CD14-positive monocyte (primary cell): ENCODE data around the gene CD81. TPM values are rescaled to one million over a fixed set of nuclear protein-coding genes. Genes with fewer than 3 reads are reported as not detected.

ENCODE experiments used
- DNase-seq, 3 donors: peaks; one replicate each; pipeline ENCODE4 v3.0.0-alpha.2; 2011 to 2022
- H2AFZ ChIP-seq: 2 replicates; pipeline ENCODE4 v1.6.0; 2012; ENCODE audit warnings: mild to moderate bottlenecking, low read depth, low read length, inconsistent platforms; ENCODE audit not compliant: insufficient read depth, poor library complexity, severe bottlenecking
- H3K27ac ChIP-seq, 2 donors: 1 replicate in 1 of 2; 2 replicates in 1 of 2; pipeline ENCODE4 v1.5.1; 2012 to 2013; ENCODE audit warnings: low read length in 2 of 2, control low read depth in 1 of 2, inconsistent platforms in 1 of 2, low read depth in 1 of 2, mild to moderate bottlenecking in 1 of 2
- H3K27me3 ChIP-seq, 2 donors: one replicate each; pipeline versions ENCODE4 v1.6.0 to v1.6.1; 2011 to 2013; ENCODE audit warnings: low read length in 2 of 2; ENCODE audit not compliant: control insufficient read depth in 2 of 2, insufficient read depth in 2 of 2
- H3K36me3 ChIP-seq, 2 donors: replicated peaks in 1 of 2; 1 replicate in 1 of 2; 2 replicates in 1 of 2; pipeline versions ENCODE4 v1.5.1 to v1.6.1; 2012 to 2013; ENCODE audit warnings: low read length in 2 of 2, control low read depth in 1 of 2, inconsistent platforms in 1 of 2, mild to moderate bottlenecking in 1 of 2; ENCODE audit not compliant: insufficient read depth in 2 of 2, control insufficient read depth in 1 of 2
- H3K4me1 ChIP-seq, 2 donors: 1 replicate in 1 of 2; 2 replicates in 1 of 2; pipeline versions ENCODE4 v1.5.1 to v1.6.1; 2012 to 2013; ENCODE audit warnings: low read length in 2 of 2, control low read depth in 1 of 2, inconsistent platforms in 1 of 2, mild to moderate bottlenecking in 1 of 2, moderate library complexity in 1 of 2; ENCODE audit not compliant: insufficient read depth in 2 of 2, control insufficient read depth in 1 of 2
- H3K4me2 ChIP-seq: replicated peaks from 2 replicates; pipeline ENCODE3; 2012; ENCODE audit warnings: low read length, moderate library complexity, mild to moderate bottlenecking; ENCODE audit not compliant: poor library complexity, severe bottlenecking; ENCODE audit errors: extremely low read depth
- H3K4me3 ChIP-seq, 3 experiments: fragments of 200-600 bp in 1 of 3; sonication (generic) in 1 of 3; replicated peaks in 1 of 3; 1 replicate in 2 of 3; 2 replicates in 1 of 3; pipeline ENCODE4 v1.5.1; 2011 to 2013; ENCODE audit warnings: low read length in 3 of 3, mild to moderate bottlenecking in 3 of 3, control low read depth in 2 of 3, low read depth in 2 of 3, inconsistent platforms in 1 of 3, moderate library complexity in 1 of 3
- H3K79me2 ChIP-seq: 2 replicates; pipeline ENCODE4 v1.6.0; 2012; ENCODE audit warnings: mild to moderate bottlenecking, control low read depth, inconsistent platforms, low read length, moderate library complexity; ENCODE audit not compliant: insufficient read depth
- H3K9ac ChIP-seq: 2 replicates; pipeline ENCODE4 v1.6.0; 2017; ENCODE audit warnings: low read length, mild to moderate bottlenecking; ENCODE audit not compliant: insufficient read depth, poor library complexity, severe bottlenecking
- H3K9me3 ChIP-seq, 2 donors: replicated peaks in 1 of 2; 1 replicate in 1 of 2; 2 replicates in 1 of 2; pipeline versions ENCODE4 v1.5.1 to v1.6.1; 2012 to 2013; ENCODE audit warnings: low read length in 2 of 2, control low read depth in 1 of 2; ENCODE audit not compliant: control insufficient read depth in 1 of 2, insufficient read depth in 1 of 2
- H4K20me1 ChIP-seq: 2 replicates; pipeline ENCODE4 v1.6.0; 2012; ENCODE audit warnings: mild to moderate bottlenecking, low read length, control low read depth, moderate library complexity; ENCODE audit not compliant: insufficient read depth
- H3K27ac Mint-ChIP-seq, 7 donors: one replicate each; pipeline ENCODE4 v1.8.0; 2020; ENCODE audit warnings: mild to moderate bottlenecking in 7 of 7, mixed read lengths in 7 of 7, moderate library complexity in 6 of 7, inconsistent platforms in 2 of 7
- H3K27me3 Mint-ChIP-seq, 3 donors: one replicate each; pipeline ENCODE4 v1.8.0; 2021 to 2022; ENCODE audit warnings: low read depth in 3 of 3, mild to moderate bottlenecking in 3 of 3, mixed read lengths in 3 of 3, moderate library complexity in 3 of 3, inconsistent platforms in 1 of 3
- H3K36me3 Mint-ChIP-seq, 2 donors: one replicate each; pipeline ENCODE4 v1.8.0; 2020; ENCODE audit warnings: mixed read lengths in 2 of 2, inconsistent platforms in 1 of 2, mild to moderate bottlenecking in 1 of 2
- H3K4me1 Mint-ChIP-seq: one replicate; pipeline ENCODE4 v1.8.0; 2020; ENCODE audit warnings: mild to moderate bottlenecking, mixed read lengths
- H3K4me3 Mint-ChIP-seq, 2 donors: one replicate each; pipeline ENCODE4 v1.8.0; 2020; ENCODE audit warnings: mild to moderate bottlenecking in 2 of 2, mixed read lengths in 2 of 2, moderate library complexity in 1 of 2
- H3K9me3 Mint-ChIP-seq, 7 donors: one replicate each; pipeline ENCODE4 v1.8.0; 2020 to 2022; ENCODE audit warnings: mixed read lengths in 7 of 7, mild to moderate bottlenecking in 6 of 7, moderate library complexity in 6 of 7, inconsistent platforms in 2 of 7
- CTCF ChIP-seq: fragments of 200-600 bp; IDR thresholded peaks from one replicate; pipeline ENCODE4 v1.8.0; 2022; ENCODE audit warnings: antibody characterized with exemption, mild to moderate bottlenecking
- WGBS: methylation state at CpG from one replicate; pipeline ENCODE4 v1.1.5; 2013; ENCODE audit warnings: missing lambda C conversion rate; ENCODE audit not compliant: insufficient coverage; 5-methylcytosine and 5-hydroxymethylcytosine counted together
- intact Hi-C, 2 donors: fragments of 100-400 bp; cut with micrococcal nuclease; formaldehyde crosslinking; loops; one replicate each; pipeline versions ENCODE4 v1.15.0 to v1.15.1; 2023
- polyA plus RNA-seq, 3 donors: library from polyadenylated mRNA; depleted of rRNA in 1 of 3; unstranded in 2 of 3; stranded (reverse) in 1 of 3; fragments of 300-500 nt in 2 of 3; fragments of >200 nt in 1 of 3; fragmentation: Illumina TruSeq in 2 of 3; gene quantifications; 1 replicate in 2 of 3; 2 replicates in 1 of 3; pipeline ENCODE4 v1.2.3, GENCODE V29; 2012 to 2021

Gene CD81
- polyA plus RNA-seq, 3 donors: 3.2 to 74.9 (median 12.3) TPM

DNA sequence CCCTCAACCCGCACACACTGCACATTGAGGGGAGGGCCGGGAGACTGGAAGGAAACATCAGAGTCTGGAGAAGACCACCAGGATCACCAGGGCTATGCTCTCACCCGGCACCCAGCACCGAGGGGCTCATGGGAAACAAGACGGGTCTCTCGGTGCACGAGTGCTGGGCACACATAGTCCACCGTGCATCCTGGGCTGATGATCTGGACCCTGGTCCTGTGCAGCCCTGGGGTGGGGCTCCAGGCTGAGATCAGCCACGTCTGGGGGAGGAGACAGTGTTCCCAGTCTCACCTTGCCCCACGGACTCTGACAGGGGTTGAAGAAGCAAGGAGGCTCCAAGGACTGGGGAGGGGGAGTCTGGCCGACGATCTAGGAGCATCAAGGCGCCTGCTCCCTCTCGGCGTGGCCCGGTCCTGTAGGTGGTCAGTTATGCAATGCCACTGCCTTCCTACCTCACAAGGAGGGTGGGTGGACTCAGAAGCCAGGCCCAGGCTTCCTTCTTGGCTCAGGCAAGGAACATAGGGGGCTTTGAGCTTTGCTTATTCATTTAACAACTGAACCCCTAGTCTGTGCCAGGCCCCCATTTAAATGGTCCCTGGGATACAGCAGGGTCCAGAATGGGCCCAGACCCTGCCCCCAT, 11.4 kb upstream of the CD81 start:
- no peaks in the 10 kb centered on the region for H3K9me3 ChIP-seq
- no peaks in the 10 kb centered on the region for H3K36me3 Mint-ChIP-seq
- H3K27me3 Mint-ChIP-seq: peaks cover 19 to 33% (median 19%) of the 10 kb centered on the region in 3 donors
- peaks cover 0 to 2% of the 10 kb centered on the region in 2 donors for H3K27me3 ChIP-seq
- no peak overlapping the region for H3K27ac Mint-ChIP-seq
- intact Hi-C loops: no loop called here
- H3K4me3 ChIP-seq: no peak overlapping the region
- H3K4me3 Mint-ChIP-seq: no peak overlapping the region
- 89% methylated on average over 9 of the region's 16 CpGs for WGBS
- H2AFZ ChIP-seq: no peak overlapping the region
- peaks cover 0 to 3% (median 0%) of the 10 kb centered on the region in 7 donors for H3K9me3 Mint-ChIP-seq
- H3K4me1 Mint-ChIP-seq: peaks cover 5% of the 10 kb centered on the region
- no peaks in the 10 kb centered on the region for H4K20me1 ChIP-seq
- no peak for TF ChIP-seq CTCF
- no peaks in the 10 kb centered on the region for H3K36me3 ChIP-seq
- H3K27ac ChIP-seq: no peak overlapping the region
- no peak overlapping the region for H3K4me2 ChIP-seq
- H3K79me2 ChIP-seq: no peaks in the 10 kb centered on the region
- H3K4me1 ChIP-seq: no peaks in the 10 kb centered on the region
- DNase-seq: no peak
- H3K9ac ChIP-seq: no peak overlapping the region

DNA sequence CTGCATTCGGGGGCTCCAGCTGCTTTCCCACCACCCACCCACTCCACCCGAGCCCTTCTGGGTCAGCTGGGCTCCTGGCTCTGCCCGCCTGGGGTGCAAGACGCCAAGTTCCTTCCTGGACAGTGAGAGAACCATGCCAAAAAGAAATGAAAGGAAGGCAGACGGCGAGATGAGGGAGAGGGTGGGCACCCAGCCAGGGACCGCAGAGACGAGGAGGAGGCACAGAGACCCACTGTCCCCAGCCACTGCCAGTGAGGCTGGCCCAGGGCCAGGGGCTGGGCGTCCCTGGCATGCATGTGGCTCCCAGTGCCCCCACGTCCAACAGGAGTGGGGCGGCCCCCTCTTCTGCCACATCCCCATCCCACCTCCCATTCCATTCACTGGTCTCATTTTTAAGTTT, 10.8 kb upstream of the CD81 start:
- no peak overlapping the region for H2AFZ ChIP-seq
- no peak for TF ChIP-seq CTCF
- no peaks in the 10 kb centered on the region for H3K79me2 ChIP-seq
- Mint-ChIP-seq H3K9me3 (peaks cover 0 to 3% (median 0%) of the 10 kb centered on the region in 7 donors), H3K27ac (peak overlapping the region in 1 of 7 donors; percentile 18), H3K4me3 (peak overlapping the region in 1 of 2 donors; percentile 43), H3K27me3 (peaks cover 19 to 33% (median 19%) of the 10 kb centered on the region in 3 donors), H3K4me1 (peaks cover 5% of the 10 kb centered on the region), H3K36me3 (no peaks in the 10 kb centered on the region)
- DNase-seq: no peak
- no peak overlapping the region for H3K27ac ChIP-seq
- no peaks in the 10 kb centered on the region for H3K9me3 ChIP-seq
- no peak overlapping the region for H3K4me2 ChIP-seq
- peaks cover 0 to 2% of the 10 kb centered on the region in 2 donors for H3K27me3 ChIP-seq
- no peaks in the 10 kb centered on the region for H4K20me1 ChIP-seq
- no peak overlapping the region for H3K4me3 ChIP-seq
- H3K4me1 ChIP-seq: no peaks in the 10 kb centered on the region
- no peak overlapping the region for H3K9ac ChIP-seq
- H3K36me3 ChIP-seq: no peaks in the 10 kb centered on the region
- 23% methylated on average over 10 of the region's 11 CpGs for WGBS
- intact Hi-C loops: no loop called here
